SIG-M5 treated with dmso at 0.1 percent for 504 hours (cell line): ENCODE measurements around the gene EIF3CL.
"Not testable (repeated sequence)": the region's sequence is repeated elsewhere in the genome, so short reads cannot be mapped to it uniquely, and the experiment has no call there.

ENCODE experiments used
- DNase-seq: peaks from one replicate; lab custom pipeline; 2025; ENCODE audit not compliant: unreplicated experiment; lab: John Stamatoyannopoulos, UW

The EIF3CL gene

DNA sequence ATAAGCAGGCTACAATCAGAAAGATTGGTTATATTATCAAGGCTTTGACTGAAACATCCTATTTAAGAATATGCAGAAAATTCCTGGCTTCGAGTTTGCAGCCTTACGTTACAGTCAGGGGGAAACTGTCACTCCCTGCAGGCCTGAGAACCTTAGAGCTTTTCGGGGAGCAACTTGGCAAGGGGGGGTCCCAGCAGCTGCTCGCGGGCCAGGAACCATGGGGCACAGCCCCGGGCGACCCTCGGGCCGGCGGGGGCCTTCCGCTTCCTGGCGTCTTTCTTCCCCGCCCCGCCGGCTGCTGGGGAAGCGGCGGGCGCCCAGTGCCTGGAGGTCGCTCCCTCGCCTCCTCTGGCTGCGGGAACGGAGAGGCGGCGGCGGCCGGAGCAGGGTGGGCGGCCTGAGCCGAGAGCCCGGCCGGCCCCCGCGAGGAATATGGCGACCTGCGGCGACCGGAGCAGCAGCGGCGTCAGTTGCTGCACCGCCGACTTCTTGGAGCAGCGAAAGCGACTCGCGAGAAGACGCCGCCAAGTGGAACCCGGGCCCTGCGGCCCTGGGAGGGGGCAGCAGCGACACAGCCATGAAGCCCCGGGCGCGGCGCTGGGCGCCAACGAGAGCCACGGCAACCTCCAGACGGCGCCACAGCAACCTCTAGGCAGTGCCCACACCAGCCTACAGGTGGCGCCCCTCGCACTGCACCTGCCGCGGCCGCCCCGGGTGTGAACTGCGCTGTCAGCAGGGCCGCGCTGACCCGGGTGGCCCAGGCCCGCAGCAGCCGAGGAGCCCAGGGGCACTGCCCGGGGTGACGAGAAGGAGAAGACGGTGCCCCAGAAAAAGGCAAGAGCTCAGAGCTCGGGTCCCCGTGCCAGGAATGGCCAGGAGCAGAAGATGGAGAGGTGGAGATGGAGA lies 39.1 kb downstream of the EIF3CL start:
- DNase-seq = not testable (repeated sequence)

DNA sequence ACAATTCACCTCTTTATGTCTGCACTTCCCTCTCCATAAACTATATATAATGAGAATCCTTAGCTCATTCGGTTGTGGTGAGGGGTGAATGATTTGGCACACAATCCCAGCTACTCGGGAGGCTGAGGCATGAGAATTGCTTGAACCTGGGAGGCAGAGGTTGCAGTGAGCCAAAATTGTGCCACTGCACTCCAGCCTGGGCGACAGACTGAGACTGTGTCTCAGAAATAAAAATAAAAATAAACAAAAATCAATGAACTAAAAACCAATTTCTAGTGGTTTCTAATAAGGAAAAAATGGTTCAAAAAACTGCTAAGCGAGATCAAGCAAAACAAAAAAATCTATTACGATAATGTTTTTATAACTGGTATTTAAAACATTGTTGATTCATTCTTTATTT lies 40.2 kb downstream of the EIF3CL start, which contains the start of gene NPIPB6:
TSS of gene NPIPB6 (minus strand) at position 101 of the 400 bp plus-strand sequence. CDS start 686 bp downstream, outside the sequence.
- not testable (repeated sequence) for DNase-seq

- not testable (repeated sequence) for DNase-seq
These were observed 41.0 kb downstream of the EIF3CL start for GRCh38 chr16:28362600-28362999.

DNA sequence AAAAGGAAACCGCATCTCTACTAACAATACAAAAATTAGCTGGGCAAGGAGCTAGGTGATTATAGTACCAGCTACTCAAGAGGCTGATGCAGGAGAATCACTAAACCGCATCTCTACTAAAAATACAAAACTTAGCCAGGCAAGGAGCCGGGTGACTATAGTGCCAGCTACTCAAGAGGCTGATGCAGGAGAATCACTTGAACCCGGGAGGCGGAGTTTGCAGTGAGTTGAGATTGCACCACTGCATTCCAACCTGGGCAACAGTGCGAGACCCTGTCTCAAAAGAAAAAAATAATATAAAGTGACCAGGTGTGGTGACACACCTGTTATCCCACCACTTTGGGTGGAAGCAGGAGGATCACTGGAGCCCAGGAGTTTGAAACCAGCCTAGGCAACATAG lies 65.4 kb downstream of the EIF3CL start:
- not testable (repeated sequence) for DNase-seq

- DNase-seq = not testable (repeated sequence)
These were observed 66.5 kb downstream of the EIF3CL start for GRCh38 chr16:28336940-28337710.

DNA sequence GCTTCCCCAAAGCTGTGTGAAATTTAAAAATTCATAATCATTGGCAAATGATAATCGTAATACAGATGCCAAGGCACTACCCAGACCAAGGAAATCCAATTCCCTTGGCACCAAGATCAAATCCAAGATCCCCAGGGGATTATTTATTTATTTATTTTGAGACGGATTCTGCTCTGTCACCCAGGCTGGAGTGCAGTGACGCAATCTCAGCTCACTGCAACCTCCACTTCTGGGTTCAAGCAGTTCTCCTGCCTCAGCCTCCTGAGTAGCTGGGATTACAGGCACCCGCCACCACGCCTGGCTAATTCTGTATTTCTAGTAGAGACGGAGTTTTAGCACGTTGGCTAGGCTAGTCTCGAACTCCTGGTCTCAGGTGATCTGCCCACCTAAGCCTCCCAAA lies 68.0 kb downstream of the EIF3CL start:
- not testable (repeated sequence) for DNase-seq

DNA sequence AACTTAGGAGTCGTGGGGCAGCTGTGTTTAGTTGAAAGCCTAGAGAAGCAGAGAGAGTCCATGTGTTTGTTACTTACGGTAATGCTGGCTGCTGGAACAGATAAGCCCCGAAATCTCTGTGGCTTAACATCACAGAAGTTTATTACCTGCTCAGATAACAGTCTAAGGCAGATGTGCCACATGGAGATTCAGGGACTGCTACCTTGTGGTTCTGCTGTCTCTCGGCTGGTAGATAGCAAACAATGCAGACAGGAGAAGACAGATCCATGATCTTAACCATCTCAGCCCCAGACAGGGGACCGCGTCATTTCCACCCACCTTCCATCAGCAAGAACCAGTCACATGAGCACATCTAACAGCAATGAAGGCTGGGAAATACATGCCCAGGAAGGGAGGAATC lies 71.0 kb downstream of the EIF3CL start:
- not testable (repeated sequence) for DNase-seq

- not testable (repeated sequence) for DNase-seq
These were observed 72.7 kb downstream of the EIF3CL start for GRCh38 chr16:28330981-28331380.

GRCh38 chr16:28330232-28330631 lies 73.4 kb downstream of the EIF3CL start:
- DNase-seq = not testable (repeated sequence)
